ENCODE data around the gene SPON2. TPM values are rescaled to one million over a fixed set of nuclear protein-coding genes. Genes with fewer than 3 reads are reported as not detected.

SPON2 gene
- total RNA-seq, 1 donor from 2014 or later = 12.1 TPM

DNA sequence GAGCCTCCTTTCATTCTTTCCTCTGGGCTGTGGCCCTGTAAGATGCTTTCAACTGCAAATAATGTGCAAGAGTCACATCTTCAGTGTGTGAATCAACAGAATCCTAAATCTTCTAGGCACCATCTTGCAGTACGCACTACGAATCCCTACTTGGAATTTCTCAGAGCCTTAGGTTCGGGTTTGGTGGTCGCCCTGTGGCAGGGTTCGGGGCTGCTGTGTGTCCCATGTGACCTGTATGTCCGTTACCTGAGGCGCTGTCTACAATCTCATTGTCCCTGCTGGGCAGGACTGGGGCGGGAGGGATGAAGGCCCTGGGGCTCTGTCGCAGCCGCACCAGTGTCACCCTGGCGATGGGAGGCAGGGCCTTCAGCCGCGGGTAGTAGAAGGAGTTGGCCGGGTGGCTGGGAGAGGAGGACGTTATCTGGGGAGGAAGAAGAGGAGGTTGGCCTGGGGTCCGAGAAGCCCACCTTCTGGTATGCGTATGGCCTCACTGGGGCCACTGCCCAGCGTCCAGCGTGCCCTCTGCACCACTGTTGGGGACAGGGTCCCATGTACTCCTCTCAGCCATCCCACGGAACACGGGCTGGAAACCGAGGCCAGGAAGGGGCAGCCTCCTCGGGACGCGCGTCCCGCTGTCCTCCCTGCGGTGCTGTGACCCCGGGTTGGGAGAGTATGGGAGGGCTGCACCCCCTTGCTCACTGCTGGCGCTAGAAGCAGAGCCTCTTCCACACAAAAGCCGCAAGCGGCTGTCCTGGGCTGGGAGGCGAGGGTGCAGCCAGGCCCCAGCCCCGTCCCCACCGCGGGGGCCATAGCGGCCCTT is 2.0 kb downstream of the SPON2 start:
- Mint-ChIP-seq H3K4me1 (ENCODE audit: low read depth) (peaks cover 7% of the 10 kb centered on the region), H3K4me3 (peak overlapping the region; percentile 22)

GRCh38 chr4:1169691-1170096 is 2.7 kb downstream of the SPON2 start:
- Mint-ChIP-seq H3K36me3 (ENCODE audit: low read depth) (no peaks in the 10 kb centered on the region), H3K4me1 (ENCODE audit: low read depth) (peaks cover 7% of the 10 kb centered on the region), H3K9me3 (no peaks in the 10 kb centered on the region), H3K4me3 (no peak overlapping the region), H3K27ac (no peak overlapping the region), H3K27me3 (ENCODE audit: insufficient read depth) (peaks cover 22% of the 10 kb centered on the region)
- intact Hi-C loops (cut with micrococcal nuclease) = no loop called here
- no peak for DNase-seq (ENCODE audit: low spot score)

More for the DNA sequence above, 2.0 kb downstream of the SPON2 start:
- no peak for DNase-seq (ENCODE audit: low spot score)
- H3K27ac Mint-ChIP-seq = no peak overlapping the region
- intact Hi-C loops (cut with micrococcal nuclease) = no loop called here
- H3K36me3 Mint-ChIP-seq (ENCODE audit: low read depth) = no peaks in the 10 kb centered on the region
- peaks cover 22% of the 10 kb centered on the region for H3K27me3 Mint-ChIP-seq (ENCODE audit: insufficient read depth)
- H3K9me3 Mint-ChIP-seq = no peaks in the 10 kb centered on the region

GRCh38 chr4:1169171-1169671 is 3.2 kb downstream of the SPON2 start:
- DNase-seq (ENCODE audit: low spot score) = no peak
- Mint-ChIP-seq H3K36me3 (ENCODE audit: low read depth) (no peaks in the 10 kb centered on the region), H3K4me3 (peak overlapping the region; percentile 61), H3K27ac (no peak overlapping the region), H3K27me3 (ENCODE audit: insufficient read depth) (peaks cover 22% of the 10 kb centered on the region), H3K4me1 (ENCODE audit: low read depth) (peaks cover 7% of the 10 kb centered on the region), H3K9me3 (no peaks in the 10 kb centered on the region)
- intact Hi-C loops (cut with micrococcal nuclease) = no loop called here

GRCh38 chr4:1168191-1169101 is 3.9 kb downstream of the SPON2 start:
- intact Hi-C loops (cut with micrococcal nuclease) = no loop called here
- H3K9me3 Mint-ChIP-seq = no peaks in the 10 kb centered on the region
- DNase-seq (ENCODE audit: low spot score) = no peak
- peak overlapping the region; percentile 79 for H3K4me3 Mint-ChIP-seq
- H3K27me3 Mint-ChIP-seq (ENCODE audit: insufficient read depth) = peaks cover 17% of the 10 kb centered on the region
- no peaks in the 10 kb centered on the region for H3K36me3 Mint-ChIP-seq (ENCODE audit: low read depth)
- no peak overlapping the region for H3K27ac Mint-ChIP-seq
- H3K4me1 Mint-ChIP-seq (ENCODE audit: low read depth) = peaks cover 10% of the 10 kb centered on the region

DNA sequence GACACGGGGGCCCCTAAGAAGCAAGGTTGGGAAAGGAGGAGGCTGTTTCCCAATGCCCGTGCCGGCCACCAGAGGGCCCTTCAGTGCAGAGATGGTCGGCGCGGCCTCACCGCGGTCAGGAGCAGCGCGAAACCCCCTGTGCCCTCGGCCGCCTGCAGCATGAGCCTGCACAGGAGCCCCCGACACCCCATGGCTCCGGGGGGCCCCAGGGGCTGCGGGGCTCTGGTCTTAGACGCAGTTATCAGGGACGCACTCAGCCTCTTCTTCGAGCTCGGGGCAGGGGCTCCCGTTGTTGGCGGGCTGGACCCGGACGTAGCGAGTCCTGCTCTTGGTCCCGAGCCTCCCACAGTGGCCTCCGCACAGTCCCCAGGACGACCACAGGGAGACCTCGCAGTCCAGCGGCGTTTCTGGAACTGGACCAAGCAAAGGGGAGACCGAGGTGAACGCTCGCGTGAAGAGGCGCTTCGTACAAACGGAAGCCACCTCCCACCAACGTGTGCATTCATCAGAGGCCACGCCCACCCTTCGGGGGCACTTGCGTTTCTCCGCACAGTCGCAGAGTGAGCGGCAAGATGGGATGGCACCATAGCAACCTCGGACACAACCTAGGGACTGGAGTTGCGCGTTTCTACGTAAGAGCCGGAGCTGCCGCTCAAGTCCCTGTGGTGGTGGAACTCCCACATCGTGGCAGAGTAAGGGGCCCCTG is 5.0 kb downstream of the SPON2 start:
- H3K9me3 Mint-ChIP-seq = no peaks in the 10 kb centered on the region
- peak; percentile 83 for DNase-seq (ENCODE audit: low spot score)
- H3K4me3 Mint-ChIP-seq = peak overlapping the region; percentile 79
- H3K36me3 Mint-ChIP-seq (ENCODE audit: low read depth) = no peaks in the 10 kb centered on the region
- intact Hi-C loops (cut with micrococcal nuclease) = loop anchor here (1.0 kb wide), 9 partner anchors 20 to 184 kb away; partner anchors contain the start of genes MAEA and UVSSA
- peaks cover 13% of the 10 kb centered on the region for H3K27me3 Mint-ChIP-seq (ENCODE audit: insufficient read depth)
- peak overlapping the region; percentile 69 for H3K27ac Mint-ChIP-seq
- H3K4me1 Mint-ChIP-seq (ENCODE audit: low read depth) = peaks cover 15% of the 10 kb centered on the region

- H3K4me3 Mint-ChIP-seq = peak overlapping the region; percentile 79
- H3K27me3 Mint-ChIP-seq (ENCODE audit: insufficient read depth) = peaks cover 13% of the 10 kb centered on the region
- DNase-seq (ENCODE audit: low spot score) = no peak
- H3K27ac Mint-ChIP-seq = peak overlapping the region; percentile 67
- intact Hi-C loops (cut with micrococcal nuclease) = loop anchor here (1.0 kb wide), 9 partner anchors 21 to 185 kb away; partner anchors contain the start of genes MAEA and UVSSA
- peaks cover 15% of the 10 kb centered on the region for H3K4me1 Mint-ChIP-seq (ENCODE audit: low read depth)
- H3K36me3 Mint-ChIP-seq (ENCODE audit: low read depth) = no peaks in the 10 kb centered on the region
- H3K9me3 Mint-ChIP-seq = no peaks in the 10 kb centered on the region
Observed at GRCh38 chr4:1166509-1167243, 5.7 kb downstream of the SPON2 start.

DNA sequence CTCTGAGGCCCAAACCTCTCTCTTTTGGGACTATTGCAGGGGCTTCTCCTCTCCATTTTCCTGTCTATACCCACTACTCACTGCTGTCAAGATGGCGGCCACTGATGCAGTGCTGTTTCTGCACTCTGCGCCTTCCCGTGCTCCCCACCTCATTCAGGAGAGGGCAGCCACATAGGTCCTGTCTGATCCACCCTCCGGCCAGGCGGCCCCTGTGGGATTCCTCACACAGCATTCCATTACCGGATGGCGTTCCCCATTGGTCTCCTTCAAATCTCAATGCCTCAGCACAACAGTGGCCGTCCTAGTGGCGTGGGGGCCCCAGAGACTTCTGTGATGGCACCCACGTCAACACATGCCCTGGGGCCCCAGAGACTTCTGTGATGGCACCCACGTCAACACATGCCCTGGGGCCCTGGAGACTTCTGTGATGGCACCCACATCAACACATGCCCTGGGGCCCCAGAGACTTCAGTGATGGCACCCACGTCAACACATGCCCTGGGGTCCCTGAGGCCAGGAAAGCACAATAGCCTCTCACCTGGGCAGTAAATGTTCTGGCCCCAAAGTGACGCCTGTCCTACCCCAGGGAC is 7.3 kb downstream of the SPON2 start:
- no peaks in the 10 kb centered on the region for H3K9me3 Mint-ChIP-seq
- H3K4me1 Mint-ChIP-seq (ENCODE audit: low read depth) = peaks cover 15% of the 10 kb centered on the region
- H3K27me3 Mint-ChIP-seq (ENCODE audit: insufficient read depth) = peaks cover 6% of the 10 kb centered on the region
- intact Hi-C loops (cut with micrococcal nuclease) = no loop called here
- H3K27ac Mint-ChIP-seq = no peak overlapping the region
- no peaks in the 10 kb centered on the region for H3K36me3 Mint-ChIP-seq (ENCODE audit: low read depth)
- DNase-seq (ENCODE audit: low spot score) = no peak
- H3K4me3 Mint-ChIP-seq = no peak overlapping the region

GRCh38 chr4:1164444-1164843 is 7.9 kb downstream of the SPON2 start:
- Mint-ChIP-seq H3K27me3 (ENCODE audit: insufficient read depth) (peaks cover 5% of the 10 kb centered on the region), H3K27ac (no peak overlapping the region)
- DNase-seq (ENCODE audit: low spot score) = no peak

DNA sequence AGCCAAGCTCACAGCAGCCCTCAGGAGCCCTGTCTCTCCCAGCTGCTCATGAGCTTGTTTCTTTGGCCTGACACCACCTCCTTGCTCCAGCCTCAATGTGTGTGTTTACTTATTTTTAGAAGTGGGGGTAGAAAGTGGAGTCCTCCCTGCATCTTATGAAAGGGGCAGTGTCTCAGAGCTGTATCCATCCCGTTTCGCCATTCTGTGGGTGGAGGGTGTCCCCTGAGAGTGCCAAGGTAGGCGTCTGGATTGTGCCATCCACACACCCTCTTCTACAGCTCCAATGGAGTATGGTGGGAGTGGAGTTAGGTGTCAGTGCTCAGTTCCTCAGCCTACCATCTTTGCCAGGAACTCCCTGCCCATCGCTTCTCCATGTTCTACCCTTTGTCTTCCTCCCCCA is 8.3 kb downstream of the SPON2 start:
- H3K9me3 Mint-ChIP-seq = no peaks in the 10 kb centered on the region
- H3K4me1 Mint-ChIP-seq (ENCODE audit: low read depth) = peaks cover 15% of the 10 kb centered on the region
- DNase-seq (ENCODE audit: low spot score) = no peak
- no peak overlapping the region for H3K27ac Mint-ChIP-seq
- H3K36me3 Mint-ChIP-seq (ENCODE audit: low read depth) = no peaks in the 10 kb centered on the region
- intact Hi-C loops (cut with micrococcal nuclease) = no loop called here
- H3K4me3 Mint-ChIP-seq = no peak overlapping the region
- peaks cover 6% of the 10 kb centered on the region for H3K27me3 Mint-ChIP-seq (ENCODE audit: insufficient read depth)

More at GRCh38 chr4:1164444-1164843, 7.9 kb downstream of the SPON2 start:
- Mint-ChIP-seq H3K4me1 (ENCODE audit: low read depth) (peaks cover 15% of the 10 kb centered on the region), H3K36me3 (ENCODE audit: low read depth) (no peaks in the 10 kb centered on the region), H3K4me3 (no peak overlapping the region), H3K9me3 (no peaks in the 10 kb centered on the region)
- intact Hi-C loops (cut with micrococcal nuclease) = no loop called here

DNA sequence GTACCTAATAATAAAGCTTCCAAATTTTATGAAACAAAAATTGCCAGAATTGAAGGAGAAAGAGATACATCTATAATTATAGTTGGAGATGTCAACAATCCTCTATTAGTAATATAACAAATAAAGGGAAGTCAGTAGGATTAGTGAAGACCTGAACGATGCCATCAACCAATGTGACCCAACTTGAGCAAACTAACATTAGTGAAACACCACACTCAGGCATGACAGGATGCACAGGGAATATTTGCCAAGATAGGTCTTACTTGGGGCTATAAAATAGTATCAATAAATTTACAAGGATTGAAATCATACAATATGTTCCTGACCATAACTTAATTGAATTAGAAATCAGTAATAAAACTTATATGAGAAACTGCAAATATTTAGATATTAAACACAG is 12.0 kb downstream of the SPON2 start:
- Mint-ChIP-seq H3K4me3 (no peak overlapping the region), H3K27me3 (ENCODE audit: insufficient read depth) (peaks cover 11% of the 10 kb centered on the region), H3K9me3 (peaks cover 7% of the 10 kb centered on the region), H3K27ac (no peak overlapping the region), H3K4me1 (ENCODE audit: low read depth) (peaks cover 8% of the 10 kb centered on the region), H3K36me3 (ENCODE audit: low read depth) (peaks cover 1% of the 10 kb centered on the region)
- no peak for DNase-seq (ENCODE audit: low spot score)
- intact Hi-C loops (cut with micrococcal nuclease) = no loop called here

DNA sequence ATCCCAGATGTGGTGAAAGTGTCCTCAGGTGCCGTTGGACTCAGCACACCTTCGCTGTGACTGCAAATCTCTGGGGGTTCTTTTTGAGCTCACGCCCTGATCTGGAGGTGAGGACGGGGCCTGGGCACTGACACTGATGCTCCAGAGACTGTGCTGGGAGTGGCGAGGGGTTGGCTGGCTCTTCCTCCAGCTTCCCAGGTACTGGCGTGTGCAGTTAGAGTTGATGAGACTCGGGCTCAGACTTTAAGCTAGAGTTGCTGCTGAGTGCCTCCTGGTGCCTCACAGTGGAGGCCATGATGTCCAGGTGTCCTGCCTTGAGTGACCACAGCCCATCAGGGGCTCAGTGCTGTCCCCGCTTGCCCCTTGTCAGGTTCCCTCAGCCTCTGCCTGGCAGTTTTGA is 16.3 kb downstream of the SPON2 start:
- H3K36me3 Mint-ChIP-seq (ENCODE audit: low read depth) = peaks cover 1% of the 10 kb centered on the region
- intact Hi-C loops (cut with micrococcal nuclease) = no loop called here
- no peak overlapping the region for H3K27ac Mint-ChIP-seq
- no peak overlapping the region for H3K4me3 Mint-ChIP-seq
- H3K9me3 Mint-ChIP-seq = peaks cover 7% of the 10 kb centered on the region
- peaks cover 17% of the 10 kb centered on the region for H3K27me3 Mint-ChIP-seq (ENCODE audit: insufficient read depth)
- no peak for DNase-seq (ENCODE audit: low spot score)
- no peaks in the 10 kb centered on the region for H3K4me1 Mint-ChIP-seq (ENCODE audit: low read depth)
